Activated CD8-positive, alpha-beta memory T cell treated with anti-CD3 and anti-CD28 coated beads for 1 hour (primary cell): ENCODE data around the gene TNFAIP3.
"Not testable (repeated sequence)": the region's sequence is repeated elsewhere in the genome, so short reads cannot be mapped to it uniquely, and the experiment has no call there.

Source experiments
- DNase-seq, 2 donors: peaks; one replicate each; pipeline ENCODE4 v3.0.0-alpha.2; 2020; ENCODE audit warnings: low read depth in 1 of 2; ENCODE audit errors: extremely low read depth in 1 of 2

The TNFAIP3 gene

DNA sequence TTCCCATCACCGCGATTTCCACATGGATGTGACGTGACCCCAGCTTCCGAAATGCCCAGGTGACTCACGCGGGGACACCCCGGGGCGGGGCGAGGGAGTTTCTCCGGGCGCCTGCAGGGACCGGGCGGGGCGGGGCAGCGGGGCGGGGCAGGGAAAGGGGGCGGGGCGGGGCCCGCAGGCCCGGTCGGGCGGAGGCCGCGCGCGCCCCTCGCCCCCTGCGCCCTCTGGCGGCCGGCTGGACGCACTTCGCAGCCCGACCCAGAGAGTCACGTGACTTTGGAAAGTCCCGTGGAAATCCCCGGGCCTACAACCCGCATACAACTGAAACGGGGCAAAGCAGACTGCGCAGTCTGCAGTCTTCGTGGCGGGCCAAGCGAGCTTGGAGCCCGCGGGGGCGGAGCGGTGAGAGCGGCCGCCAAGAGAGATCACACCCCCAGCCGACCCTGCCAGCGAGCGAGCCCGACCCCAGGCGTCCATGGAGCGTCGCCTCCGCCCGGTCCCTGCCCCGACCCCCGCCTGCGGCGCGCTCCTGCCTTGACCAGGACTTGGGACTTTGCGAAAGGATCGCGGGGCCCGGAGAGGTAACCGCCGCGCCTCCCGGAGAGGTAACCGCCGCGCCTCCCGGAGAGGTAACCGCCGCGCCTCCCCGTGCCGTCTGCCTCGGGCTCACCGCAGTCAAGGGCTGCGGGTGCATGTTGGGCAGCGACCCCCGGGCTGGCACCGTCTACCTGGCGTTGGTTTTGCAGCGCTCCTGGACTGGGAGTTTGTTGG is at the start of gene TNFAIP3:
Gene TNFAIP3 (plus strand): TSS at position 346 of the 771 bp plus-strand sequence. CDS start 3,969 bp downstream, outside the sequence.
- peak; percentile 90 to 93 for DNase-seq

DNA sequence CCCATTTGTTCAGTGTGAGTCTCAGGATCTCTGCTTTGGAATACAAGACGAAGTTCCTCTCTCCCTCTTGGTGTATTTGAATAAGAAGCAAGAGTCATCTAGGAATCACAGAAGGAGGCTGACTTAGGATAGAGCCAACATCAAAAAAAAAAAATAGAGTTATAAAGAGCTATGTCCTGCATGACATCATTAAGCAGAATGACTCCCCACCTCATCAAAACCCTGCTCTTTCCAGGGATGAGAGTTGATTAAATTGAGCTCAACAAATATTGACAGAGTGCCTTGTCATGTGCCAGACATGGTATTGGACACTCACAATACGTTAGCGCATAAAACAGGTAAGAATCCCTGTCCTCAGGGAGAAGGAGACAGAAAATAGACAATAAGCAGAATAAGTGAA is 48.6 kb upstream of the TNFAIP3 start:
- no peak for DNase-seq

DNA sequence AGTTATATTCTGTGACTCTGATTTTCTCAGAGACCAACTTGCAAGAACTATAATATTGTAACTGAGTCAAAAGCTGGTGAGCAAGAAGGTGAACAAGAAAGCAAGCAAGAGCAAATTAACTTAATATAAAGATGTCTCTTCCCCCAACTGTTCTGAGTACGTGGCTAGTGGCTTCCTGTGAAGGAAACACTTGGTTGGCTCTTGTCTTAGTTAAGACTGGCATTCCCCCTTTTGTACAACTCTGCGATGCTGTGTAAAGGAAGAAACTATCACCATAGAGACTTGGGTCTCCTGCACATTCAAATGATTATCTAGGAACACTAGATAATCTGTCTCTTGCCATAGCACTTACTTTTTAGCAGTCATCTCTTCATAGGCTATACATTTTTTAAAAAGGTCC is 47.3 kb upstream of the TNFAIP3 start:
- DNase-seq = peak in 1 of 2 donors; percentile 33

DNA sequence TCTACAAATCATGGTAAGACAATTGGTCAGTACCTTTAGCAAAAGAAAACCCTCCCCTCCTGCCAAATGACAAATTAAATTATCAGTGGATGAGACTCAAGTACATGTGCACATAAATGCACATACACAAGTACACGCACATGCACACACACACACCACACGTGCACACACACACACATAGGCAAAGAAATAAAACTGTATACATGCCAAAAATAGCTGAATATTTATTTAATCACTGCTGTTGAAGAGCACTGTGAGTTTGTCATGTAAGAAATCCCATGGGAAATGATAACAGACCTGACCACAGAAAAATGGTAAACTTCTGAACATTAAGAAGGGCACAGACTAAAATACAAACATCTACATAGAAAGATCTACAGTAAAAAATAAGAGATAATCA is 46.6 kb upstream of the TNFAIP3 start:
- no peak for DNase-seq

DNA sequence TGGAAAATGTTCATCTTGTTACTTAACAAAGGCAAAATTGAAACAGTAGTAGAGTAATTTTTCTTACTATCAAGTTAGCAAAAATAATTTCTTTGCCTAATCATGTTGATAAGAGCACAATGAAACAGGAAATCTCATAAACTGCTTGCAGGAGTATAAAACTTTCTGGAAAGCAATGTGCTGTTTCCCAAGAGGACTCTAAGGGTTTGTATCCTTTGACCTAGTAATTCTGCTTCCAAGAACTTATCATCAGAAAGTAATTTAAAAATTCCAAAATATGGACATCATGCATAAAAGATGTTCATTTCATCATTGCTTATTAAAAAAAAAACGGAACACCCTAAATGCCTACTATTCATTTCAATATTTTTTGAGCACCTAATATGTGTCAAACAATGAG is 46.1 kb upstream of the TNFAIP3 start:
- DNase-seq = no peak

DNA sequence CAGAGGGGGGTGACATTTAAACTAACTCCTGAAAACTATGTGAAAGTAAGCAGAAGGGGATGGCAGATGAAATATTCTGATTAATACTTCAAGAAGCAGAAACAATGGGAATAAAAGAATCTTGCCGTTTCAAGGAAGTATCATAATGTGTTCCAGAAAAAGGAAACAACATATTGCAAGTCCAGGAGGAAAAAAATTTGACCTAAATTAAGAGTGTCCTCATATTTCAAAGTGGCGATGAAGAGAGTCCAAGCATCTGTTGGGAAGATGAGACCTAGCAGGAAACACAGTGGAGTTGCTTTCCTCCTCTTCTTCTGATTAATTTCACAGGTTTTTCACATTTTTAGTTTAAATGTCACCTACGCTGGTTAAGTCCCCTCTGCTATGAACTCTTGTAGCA is 45.6 kb upstream of the TNFAIP3 start:
- DNase-seq = no peak

DNA sequence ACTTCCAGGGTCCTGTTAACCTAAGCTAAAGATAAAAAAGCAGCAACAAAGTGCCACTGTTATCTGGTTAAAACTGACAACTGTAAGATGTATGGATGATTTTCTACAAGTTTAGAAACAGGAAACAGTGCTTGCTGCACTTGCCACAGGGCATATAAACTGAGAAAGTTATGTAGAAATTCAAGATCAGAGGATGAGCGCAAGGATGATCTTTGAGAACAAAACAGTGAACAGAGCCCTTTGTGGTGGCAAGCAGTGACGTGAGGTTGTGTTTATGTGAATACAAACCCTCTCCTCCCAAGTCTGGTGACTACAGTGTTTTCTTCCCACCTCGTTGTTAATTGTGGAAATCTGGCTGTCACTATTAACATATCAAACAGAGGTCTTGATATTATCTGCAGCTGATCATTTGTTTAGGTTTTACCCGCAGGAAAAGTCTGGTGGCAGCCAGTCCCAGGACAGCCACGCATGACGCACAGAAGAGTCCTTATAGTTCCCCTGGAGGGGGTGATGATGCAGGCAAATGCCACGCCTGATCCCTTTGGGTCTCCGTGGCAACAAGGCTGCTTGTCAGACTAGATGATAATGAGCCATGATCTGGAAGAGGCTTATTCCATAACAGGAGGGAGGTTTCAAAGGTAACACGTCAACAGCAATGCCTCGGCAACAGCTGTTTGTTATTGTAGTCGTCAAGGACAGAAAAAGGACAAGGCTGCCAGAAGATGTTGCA is 43.1 kb upstream of the TNFAIP3 start:
- DNase-seq = peak; percentile 53 to 84

DNA sequence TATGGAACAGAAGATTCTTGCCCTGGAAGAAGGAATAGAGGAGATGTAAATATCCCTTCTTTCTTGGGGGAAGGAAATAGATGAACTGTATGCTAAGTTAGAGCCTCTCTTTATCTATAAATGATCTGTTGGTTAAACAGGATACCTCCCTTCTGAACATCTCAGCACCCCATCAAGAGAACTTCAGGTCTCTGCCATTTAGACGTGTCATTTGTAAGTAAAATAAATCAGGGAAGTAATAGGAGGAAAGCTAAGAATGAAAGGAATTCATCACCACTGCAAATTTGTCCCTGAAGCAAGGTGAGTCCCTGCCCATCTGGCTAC is 42.5 kb upstream of the TNFAIP3 start:
- DNase-seq = no peak

DNA sequence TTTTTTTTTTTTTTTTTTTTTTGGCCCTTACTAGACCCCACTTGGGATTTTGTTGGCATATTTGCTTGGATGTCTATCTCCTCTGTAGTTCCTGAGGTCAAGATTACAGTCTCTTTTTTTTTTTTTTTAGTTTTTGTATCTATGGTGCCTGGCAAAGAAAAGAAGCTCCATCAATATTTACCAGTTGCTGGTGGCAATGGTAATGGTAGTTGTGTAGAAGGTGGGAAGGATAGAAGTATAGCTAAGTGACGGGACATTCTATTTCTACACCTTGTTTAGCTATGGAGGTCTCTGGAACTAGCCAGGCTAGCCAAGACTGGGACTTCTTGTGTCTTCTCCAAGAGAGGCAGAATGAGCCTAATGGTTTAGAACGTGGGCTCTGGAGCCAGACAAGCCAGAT is 42.2 kb upstream of the TNFAIP3 start:
- DNase-seq = no peak

DNA sequence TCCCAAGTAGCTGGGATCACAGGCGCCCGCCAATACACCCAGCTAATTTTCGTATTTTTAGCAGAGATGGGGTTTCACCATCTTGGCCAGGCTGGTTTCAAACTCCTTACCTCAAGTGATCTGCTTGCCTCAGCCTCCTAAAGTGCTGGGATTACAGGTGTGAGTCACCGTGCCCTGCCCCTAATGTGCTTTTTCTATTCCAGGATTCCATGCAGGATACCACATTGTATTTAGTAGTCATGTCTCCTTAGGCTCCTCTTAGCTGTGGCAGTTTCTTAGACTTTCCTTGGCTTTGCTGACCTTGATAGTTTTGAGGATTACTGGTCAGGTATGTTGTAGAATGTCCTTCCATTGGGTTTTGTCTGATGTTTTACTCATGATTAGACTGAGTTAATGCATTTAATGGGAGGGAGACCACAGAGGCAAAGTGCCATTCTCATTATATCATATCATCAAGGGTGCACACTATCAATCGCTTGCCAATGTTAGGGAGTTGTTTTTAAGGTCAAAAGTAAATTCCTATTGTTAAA is 39.6 kb upstream of the TNFAIP3 start:
- DNase-seq = no peak

DNA sequence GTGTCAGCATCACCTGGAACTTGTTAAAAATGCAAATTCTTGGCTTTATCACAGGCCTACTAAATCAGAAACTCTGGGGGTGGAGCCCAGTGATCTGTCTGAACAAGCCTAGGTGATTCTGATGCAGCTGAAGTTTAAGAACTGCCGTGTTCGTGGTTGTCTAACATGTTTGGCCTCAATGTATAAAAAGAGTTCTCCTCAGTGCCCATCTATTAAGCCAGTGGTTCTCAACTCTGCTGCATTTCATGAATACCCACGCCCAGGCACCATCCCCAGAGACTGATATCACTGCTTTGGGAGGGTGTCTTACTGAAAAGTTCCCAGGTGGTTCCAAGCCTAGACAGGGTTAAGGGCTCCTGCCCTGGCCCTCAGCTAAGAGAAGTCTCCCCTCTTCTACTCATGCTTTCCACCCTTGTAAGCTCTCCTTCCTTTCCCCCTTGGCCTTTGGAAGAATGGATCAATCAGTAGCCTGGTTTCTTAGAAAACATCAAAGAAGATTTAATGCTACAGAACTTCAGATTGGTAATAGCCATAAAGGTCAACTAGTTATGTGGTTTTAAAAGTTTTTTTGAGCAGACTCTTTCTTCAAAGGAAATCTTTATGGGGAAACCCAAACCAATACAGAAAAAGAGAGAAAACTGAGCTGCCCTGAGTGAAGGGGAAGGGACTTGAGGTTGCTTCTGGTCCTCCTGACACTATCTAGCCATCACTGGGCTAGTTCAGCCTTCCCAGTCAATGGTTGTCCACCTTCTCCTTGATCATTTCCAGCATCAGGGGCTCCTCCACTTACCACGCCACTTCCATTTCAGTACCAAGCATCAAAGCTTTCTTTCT is 38.9 kb upstream of the TNFAIP3 start:
- no peak for DNase-seq

DNA sequence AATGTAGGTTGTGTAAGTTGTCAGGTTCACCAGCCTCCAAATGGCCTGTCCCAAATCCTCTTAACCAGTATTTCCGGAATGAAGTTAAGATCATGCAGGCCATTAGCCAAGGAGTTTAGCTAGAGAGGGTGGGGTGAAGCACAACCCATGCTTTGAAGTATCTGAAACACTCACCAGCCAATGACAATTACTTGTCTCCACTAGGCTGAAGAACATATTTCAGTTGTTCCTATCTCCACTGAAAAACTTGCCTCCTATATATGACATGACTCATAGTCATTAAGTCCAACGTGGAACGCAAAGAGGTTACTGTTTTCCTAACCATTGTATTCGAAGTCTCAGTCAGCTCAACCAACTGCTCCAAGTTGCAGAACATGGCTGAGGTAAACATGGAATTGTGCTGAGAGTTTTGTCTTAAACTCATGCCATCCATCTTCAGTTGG is 37.4 kb upstream of the TNFAIP3 start:
- no peak for DNase-seq

DNA sequence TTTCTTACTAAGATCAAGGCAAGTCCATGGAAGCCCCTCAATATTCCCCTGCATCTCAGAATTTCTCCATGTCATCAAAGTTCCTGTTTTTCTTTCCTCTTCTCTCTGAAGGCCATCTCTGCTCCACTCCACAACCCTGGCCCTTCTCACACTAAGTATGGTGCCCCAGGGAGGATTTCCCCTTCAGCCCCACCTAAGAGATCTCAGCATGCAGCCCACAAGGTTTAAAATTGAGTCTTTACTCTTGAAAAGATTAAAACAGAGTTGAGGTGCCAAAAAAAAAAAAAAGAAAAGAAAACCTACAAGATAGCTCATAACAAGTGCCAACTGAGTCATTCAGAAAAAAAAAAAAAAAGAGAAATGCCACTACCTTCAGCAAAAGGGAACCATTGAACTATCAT is 36.5 kb upstream of the TNFAIP3 start:
- no peak for DNase-seq

DNA sequence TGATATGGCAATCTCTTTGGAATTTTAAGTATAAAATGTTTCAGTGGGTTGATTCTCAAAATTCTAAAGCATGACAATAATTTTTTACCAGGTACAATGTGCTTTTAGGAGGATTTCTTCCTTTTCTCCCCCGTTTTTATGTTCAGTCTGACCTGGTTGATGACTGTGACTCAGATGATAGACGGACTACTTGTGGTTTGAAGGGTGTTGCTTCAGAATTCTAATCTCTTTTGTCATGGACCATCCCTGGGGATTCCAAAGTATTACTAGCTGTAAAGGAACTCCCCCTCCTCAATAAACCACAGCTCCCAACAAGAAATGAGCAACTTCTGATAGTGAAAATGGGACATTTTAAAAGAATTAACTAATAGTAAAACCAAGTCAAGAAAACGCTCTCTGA is 34.9 kb upstream of the TNFAIP3 start:
- DNase-seq = no peak

DNA sequence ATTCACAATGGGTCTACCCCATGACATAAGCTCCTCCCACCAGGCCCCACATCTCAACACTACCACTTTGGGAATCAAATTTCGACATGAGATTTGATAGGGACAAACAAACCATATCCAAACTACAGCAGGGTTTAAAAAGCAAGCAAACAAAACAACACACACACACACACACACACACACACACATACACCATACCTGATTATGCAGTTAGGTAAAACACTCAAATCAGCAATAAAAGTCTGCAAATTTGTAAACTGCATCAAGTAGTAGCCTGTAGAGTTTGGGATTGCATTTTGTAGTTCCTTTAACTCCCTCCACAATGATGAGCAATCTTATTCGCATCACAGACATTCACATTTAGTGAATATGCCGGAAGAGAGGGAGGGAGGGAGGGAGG is 32.6 kb upstream of the TNFAIP3 start:
- no peak for DNase-seq

DNA sequence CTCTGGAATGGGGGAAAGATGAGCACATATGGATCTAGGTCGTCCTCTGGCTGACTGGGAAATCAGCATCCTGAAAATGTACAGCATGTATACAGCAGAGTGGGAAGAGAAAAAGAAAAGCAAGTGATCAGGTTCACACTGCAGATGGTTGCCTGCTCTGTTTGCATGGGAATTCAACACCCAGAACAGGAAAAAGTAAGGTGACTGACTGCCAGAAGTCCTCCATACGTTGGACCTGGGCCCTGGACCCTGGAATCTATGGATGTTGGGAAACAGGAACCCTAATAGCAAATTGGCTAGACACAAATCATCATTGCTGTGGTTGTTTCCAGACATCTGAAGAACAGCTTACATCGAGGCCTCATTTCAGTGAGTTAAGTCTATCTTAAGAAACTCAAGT is 30.3 kb upstream of the TNFAIP3 start:
- no peak for DNase-seq

DNA sequence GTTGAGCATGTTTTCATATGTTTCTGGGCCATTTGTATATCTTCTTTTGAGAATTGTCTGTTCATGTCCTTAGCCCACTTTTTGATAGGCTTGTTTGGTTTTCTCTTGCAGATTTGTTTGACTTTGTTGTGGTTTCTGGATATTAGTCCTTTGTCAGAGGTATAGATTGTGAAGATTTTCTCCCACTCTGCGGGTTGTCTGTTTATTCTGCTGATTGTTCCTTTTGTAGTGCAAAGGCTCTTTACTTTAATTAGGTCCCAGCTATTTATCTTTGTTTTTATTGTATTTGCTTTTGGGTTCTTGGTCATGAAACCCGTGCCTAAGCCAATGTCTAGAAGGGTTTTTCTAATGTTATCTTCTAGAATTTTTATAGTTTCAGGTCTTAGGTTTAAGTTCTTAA is 29.0 kb upstream of the TNFAIP3 start:
- not testable (repeated sequence) for DNase-seq

DNA sequence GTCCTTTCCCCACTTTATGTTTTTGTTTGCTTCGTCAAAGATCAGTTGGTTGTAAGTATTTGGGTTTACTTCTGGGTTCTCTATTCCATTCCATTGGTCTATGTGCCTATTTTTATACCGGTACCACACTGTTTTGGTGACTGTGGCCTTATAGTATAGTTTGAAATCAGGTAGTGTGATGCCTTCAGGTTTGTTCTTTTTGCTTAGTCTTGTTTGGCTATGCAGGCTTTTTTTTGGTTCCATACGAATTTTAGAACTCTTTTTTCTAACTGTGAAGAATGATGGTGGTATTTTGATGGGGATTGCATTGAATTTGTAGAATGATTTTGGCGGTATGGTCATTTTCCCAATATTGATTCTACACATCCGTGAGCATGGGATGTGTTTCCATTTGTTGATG is 28.5 kb upstream of the TNFAIP3 start:
- DNase-seq = not testable (repeated sequence)

DNA sequence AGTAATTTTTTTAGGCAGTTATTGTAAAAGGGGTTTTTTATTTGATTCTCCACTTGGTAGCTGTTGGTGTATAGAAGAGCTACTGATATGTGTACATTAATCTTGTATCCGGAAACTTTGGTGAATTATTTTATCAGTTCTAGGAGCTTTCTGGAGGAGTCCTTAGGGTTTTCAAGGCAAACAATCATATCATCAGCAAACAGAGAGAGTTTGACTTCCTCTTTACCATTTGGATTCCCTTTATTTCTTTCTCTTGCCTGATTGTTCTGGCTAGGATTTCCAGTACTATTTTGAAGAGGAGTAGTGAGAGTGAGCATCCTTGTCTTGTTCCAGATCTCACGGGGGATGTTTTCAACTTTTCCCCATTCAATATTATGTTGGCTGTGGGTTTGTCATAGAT is 28.0 kb upstream of the TNFAIP3 start:
- DNase-seq = no peak

DNA sequence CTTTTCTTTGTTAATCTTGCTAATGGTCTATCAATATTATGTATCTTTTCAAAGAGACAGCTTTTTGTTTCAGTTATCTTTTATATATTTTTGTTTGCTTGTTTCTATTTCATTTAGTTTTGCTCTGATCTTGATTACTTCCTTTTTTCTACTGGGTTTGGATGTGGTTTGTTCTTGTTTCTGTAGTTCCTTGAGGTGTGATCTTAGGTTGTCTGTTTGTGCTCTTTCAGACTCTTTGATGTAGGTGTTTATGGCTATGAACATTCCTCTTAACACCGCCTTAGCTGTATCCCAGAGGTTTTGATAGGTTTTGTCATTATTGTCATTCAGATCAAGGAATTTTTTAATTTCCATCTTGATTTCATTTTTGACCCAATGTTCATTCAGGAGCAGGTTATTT is 26.8 kb upstream of the TNFAIP3 start:
- DNase-seq = no peak

DNA sequence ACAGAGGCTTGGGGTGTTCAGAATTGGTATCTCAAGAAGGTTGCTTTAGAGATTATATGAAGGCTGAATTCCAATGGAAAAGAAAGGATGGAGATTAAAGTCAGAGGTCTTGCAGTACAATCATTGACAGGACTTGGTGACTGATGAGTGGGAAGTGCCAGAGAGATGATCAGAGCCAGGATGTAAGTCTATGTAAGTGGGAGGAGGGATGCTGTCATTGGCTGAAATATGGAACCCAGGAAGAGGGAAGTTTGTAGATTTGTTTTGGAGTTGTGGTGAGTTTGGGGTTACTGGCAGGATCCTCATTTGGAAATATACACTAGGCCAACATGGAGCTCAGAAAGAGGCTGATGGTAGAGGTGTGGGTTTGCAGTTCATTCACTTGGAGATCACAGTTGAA is 23.8 kb upstream of the TNFAIP3 start:
- DNase-seq = no peak
